Ovary (tissue), 9 donors: Measurements from ENCODE around the gene GOSR1. TPM values are rescaled to one million over a fixed set of nuclear protein-coding genes. Genes with fewer than 3 reads are reported as not detected.
"Not testable (repeated sequence)": the region's sequence is repeated elsewhere in the genome, so short reads cannot be mapped to it uniquely, and the experiment has no call there.

Experiments used
- DNase-seq, 5 donors: peaks; one replicate each; pipeline ENCODE4 v3.0.0-alpha.2; 2019 to 2020
- H3K27ac ChIP-seq, 2 donors: fragments of 200-600 bp; one replicate each; pipeline versions ENCODE4 v1.5.1 to v1.8.0; 2019 to 2022
- H3K27me3 ChIP-seq: fragments of 200-600 bp; one replicate; pipeline ENCODE4 v1.8.0; 2022
- H3K36me3 ChIP-seq: fragments of 200-600 bp; sonication (generic); one replicate; pipeline ENCODE4 v1.5.1; 2019
- H3K4me1 ChIP-seq: one replicate; pipeline ENCODE4 v1.8.1; 2013; ENCODE audit warnings: mild to moderate bottlenecking, moderate library complexity; ENCODE audit not compliant: insufficient read depth
- H3K4me3 ChIP-seq: fragments of 200-600 bp; sonication (generic); one replicate; pipeline ENCODE4 v1.5.1; 2017
- H3K9me3 ChIP-seq, 2 donors: fragments of 200-600 bp in 1 of 2; sonication (generic) in 1 of 2; one replicate each; pipeline versions ENCODE4 v1.5.1 to v1.8.1; 2013 to 2019; ENCODE audit warnings: mild to moderate bottlenecking in 1 of 2, moderate library complexity in 1 of 2
- CTCF ChIP-seq, 3 donors: fragments of 450-650 bp in 2 of 3; fragments of 200-600 bp in 1 of 3; IDR thresholded peaks; one replicate each; pipeline versions ENCODE4 v1.5.1 to v1.8.0; 2016 to 2022; ENCODE audit warnings: antibody characterized with exemption in 3 of 3, mild to moderate bottlenecking in 1 of 3
- EP300 ChIP-seq: sonication (generic); formaldehyde crosslinking; IDR thresholded peaks from one replicate; pipeline ENCODE4 v1.6.1; 2017; ENCODE audit warnings: antibody characterized with exemption
- POLR2A ChIP-seq: fragments of 450-650 bp; IDR thresholded peaks from one replicate; pipeline ENCODE4 v1.6.1; 2017; ENCODE audit warnings: antibody characterized with exemption, mild to moderate bottlenecking, moderate library complexity
- WGBS, 3 donors: extraction: QIAGEN DNeasy Blood & Tissue Kit in 1 of 3; methylation state at CpG; one replicate each; pipeline versions ENCODE4 v1.1.5 to v1.1.7; 2013 to 2017; 5-methylcytosine and 5-hydroxymethylcytosine counted together
- intact Hi-C, 4 donors: fragments of 100-400 bp; cut with DNase I; formaldehyde crosslinking; loops; one replicate each; pipeline versions ENCODE4 v1.11.0 to v1.15.1; 2022 to 2023
- polyA plus RNA-seq, 2 donors: library from polyadenylated mRNA; stranded (reverse); fragments of 200-250 nt in 1 of 2; fragments of 350-450 nt in 1 of 2; fragmentation: Illumina TruSeq in 1 of 2; extraction: RNeasy Lipid Tissue Mini Kit (QIAGEN cat#74804) in 1 of 2; gene quantifications; one replicate each; pipeline ENCODE4 v1.2.3, GENCODE V29; 2013 to 2014
- total RNA-seq, 7 donors: library from RNA; depleted of rRNA in 2 of 7; stranded (reverse); fragments of >200 nt in 2 of 7; fragmentation: NEBNext Ultra II Directional in 3 of 7; extraction: Animal tissue kit (Norgen Biotek cat#: 25700) in 3 of 7; gene quantifications; one replicate each; pipeline versions ENCODE4 v1.1.0 to v1.2.4, GENCODE V29; 2016 to 2023
- donor health status: DM: no; HTN: no; CAD: no; lungs with moderate emphysema.
- donor health status: DM: no; HTN: no; CAD: no.
- donor health status: Bipolar disorder and iron deficiency.
- donor health status: DM: yes; HTN: yes; CAD: no.
- donor health status: DM: no; HTN: no; CAD: no.
- donor health status: DM: yes; HTN: yes; CAD: no.

GOSR1 gene
- total and polyA plus RNA-seq, 9 donors = 19.1 to 66.9 (median 53.9) TPM

DNA sequence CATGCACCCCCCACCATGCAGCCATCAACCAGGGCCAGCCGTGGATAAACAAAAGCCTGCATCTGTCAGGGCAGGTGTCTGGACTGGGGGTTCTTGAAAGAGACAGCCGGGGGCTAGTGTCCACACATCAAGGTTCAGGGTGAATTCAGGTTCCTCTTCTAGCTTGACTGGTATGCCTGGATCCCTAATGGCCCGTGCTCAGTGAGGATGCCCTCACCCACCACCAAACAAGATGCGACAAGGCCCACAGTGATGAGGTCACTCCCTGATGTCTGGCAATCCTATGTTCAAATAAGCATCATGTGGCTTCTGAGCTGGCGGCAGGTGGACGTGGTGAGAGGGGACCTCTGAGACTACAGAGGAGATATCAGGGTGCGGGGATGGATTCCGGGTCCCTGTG lies 64.6 kb downstream of the GOSR1 start:
- Histone ChIP-seq H3K4me3 (no peak overlapping the region), H3K27ac (no peak overlapping the region), H3K4me1 (no peaks in the 10 kb centered on the region), H3K27me3 (no peaks in the 10 kb centered on the region), H3K36me3 (no peaks in the 10 kb centered on the region), H3K9me3 (no peaks in the 10 kb centered on the region)
- TF ChIP-seq POLR2A (no peak), EP300 (no peak), CTCF (IDR thresholded peaks at IDR 0.05) (no peak)
- no peak for DNase-seq
- WGBS, 3 donors = 85 to 92% (median 91%) methylated on average over 8 of the region's 8 CpGs
- intact Hi-C loops = no loop called here

DNA sequence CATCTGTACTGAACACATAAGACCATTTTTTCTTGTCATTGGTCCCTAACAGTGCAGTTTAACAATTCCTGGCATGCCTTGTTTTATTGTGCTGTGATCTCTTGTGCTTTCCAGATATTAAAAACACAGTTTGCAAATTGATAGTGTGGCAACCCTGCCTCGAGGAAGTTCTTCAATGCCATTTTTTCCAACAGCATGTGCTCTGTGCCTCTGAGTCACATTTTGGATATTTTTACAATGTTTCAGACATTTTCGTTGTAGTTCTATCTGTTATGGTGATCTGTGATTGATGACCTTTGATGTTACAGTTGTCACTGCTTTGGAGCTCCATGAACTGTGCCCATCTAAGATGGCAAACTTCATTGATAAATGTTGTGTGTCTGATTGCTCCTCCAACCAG lies 66.2 kb downstream of the GOSR1 start:
- H3K27ac ChIP-seq = no peak overlapping the region
- no peak for DNase-seq
- H3K9me3 ChIP-seq = no peaks in the 10 kb centered on the region
- WGBS, 3 donors = 54 to 58% (median 56%) methylated on average over 2 of the region's 2 CpGs
- no peak overlapping the region for H3K4me3 ChIP-seq
- H3K27me3 ChIP-seq = no peaks in the 10 kb centered on the region
- no peaks in the 10 kb centered on the region for H3K36me3 ChIP-seq
- TF ChIP-seq EP300 = no peak
- TF ChIP-seq CTCF (IDR thresholded peaks at IDR 0.05) = no peak
- TF ChIP-seq POLR2A = no peak
- intact Hi-C loops = no loop called here
- no peaks in the 10 kb centered on the region for H3K4me1 ChIP-seq

- TF ChIP-seq POLR2A (no peak), EP300 (no peak), CTCF (IDR thresholded peaks at IDR 0.05) (no peak)
Measured at GRCh38 chr17:30545024-30545423, 67.8 kb downstream of the GOSR1 start.

DNA sequence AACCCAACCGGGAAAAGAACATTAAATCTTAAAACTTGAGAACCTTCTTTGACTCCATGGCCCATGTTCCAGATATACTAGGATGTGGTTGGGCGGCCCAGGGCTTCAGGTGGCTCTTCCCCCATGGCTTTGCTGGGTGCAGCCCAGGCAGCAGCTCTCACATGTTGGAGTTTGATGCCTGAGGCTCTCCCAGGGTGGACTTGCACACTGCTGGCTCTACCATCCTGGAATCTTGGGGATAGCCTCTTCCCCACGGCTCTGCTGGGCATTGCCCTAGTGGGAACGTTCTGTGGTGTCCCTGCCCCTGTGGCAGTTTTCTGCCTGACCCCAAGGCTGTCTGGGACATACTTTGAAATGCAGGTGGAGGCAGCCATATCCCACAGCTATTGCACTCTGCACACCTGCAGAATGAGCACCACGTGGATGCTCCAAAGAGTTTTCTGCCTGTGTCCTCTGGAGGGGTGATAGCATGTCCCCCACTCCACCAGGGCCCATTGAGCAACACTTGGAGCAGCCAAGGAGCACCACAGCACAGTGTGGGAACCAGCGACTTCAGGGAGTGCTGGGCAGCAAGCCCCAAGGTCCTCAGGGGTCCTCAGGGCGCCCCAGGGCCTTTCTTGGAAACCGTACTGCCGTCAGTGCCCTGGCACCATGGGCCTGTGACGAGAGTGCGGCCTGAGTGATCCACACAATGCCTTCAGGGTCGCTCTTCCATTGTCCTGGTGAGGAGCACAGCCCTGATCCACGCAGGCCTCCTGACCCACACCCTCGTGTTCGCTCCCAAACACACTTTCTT lies 70.8 kb downstream of the GOSR1 start:
- no peaks in the 10 kb centered on the region for H3K4me1 ChIP-seq
- WGBS, 3 donors = 90 to 94% (median 92%) methylated on average over 15 of the region's 15 CpGs
- TF ChIP-seq EP300 (no peak), CTCF (IDR thresholded peaks at IDR 0.05) (no peak), POLR2A (no peak)
- DNase-seq = peak in 2 of 5 donors; percentile 6 to 11
- intact Hi-C loops = no loop called here
- no peak overlapping the region for H3K27ac ChIP-seq
- H3K36me3 ChIP-seq = no peaks in the 10 kb centered on the region
- no peak overlapping the region for H3K4me3 ChIP-seq
- H3K27me3 ChIP-seq = no peaks in the 10 kb centered on the region
- H3K9me3 ChIP-seq = no peaks in the 10 kb centered on the region

More at GRCh38 chr17:30545024-30545423, 67.8 kb downstream of the GOSR1 start:
- DNase-seq = no peak
- WGBS, 3 donors = 73 to 85% (median 73%) methylated on average over 2 of the region's 2 CpGs
- no peaks in the 10 kb centered on the region for H3K9me3 ChIP-seq
- H3K27ac ChIP-seq = no peak overlapping the region
- no peaks in the 10 kb centered on the region for H3K27me3 ChIP-seq
- H3K36me3 ChIP-seq = no peaks in the 10 kb centered on the region
- no peak overlapping the region for H3K4me3 ChIP-seq
- H3K4me1 ChIP-seq = no peaks in the 10 kb centered on the region
- intact Hi-C loops = no loop called here

GRCh38 chr17:30549181-30549580 lies 72.0 kb downstream of the GOSR1 start:
- H3K4me1 ChIP-seq, intact Hi-C loops, H3K4me3 ChIP-seq, H3K9me3 ChIP-seq, H3K27me3 ChIP-seq, H3K27ac ChIP-seq, H3K36me3 ChIP-seq, DNase-seq: not testable (repeated sequence)
- 91 to 95% (median 92%) methylated on average over 4 of the region's 4 CpGs for WGBS, 3 donors
